Sigmoid colon (tissue), 7 donors: Measurements from ENCODE around the gene TECPR2. TPM values are rescaled to one million over a fixed set of nuclear protein-coding genes. Genes with fewer than 3 reads are reported as not detected.

Experiments
- DNase-seq: peaks from one replicate; pipeline ENCODE4 v3.0.0-alpha.2; 2019
- H3K27ac ChIP-seq, 4 donors: fragments of 200-600 bp; sonication (generic); one replicate each; pipeline ENCODE4 v1.5.1; 2016 to 2019; ENCODE audit warnings: mild to moderate bottlenecking in 1 of 4
- H3K27me3 ChIP-seq, 3 donors: fragments of 200-600 bp; sonication (generic); one replicate each; pipeline ENCODE4 v1.5.1; 2019; ENCODE audit warnings: mild to moderate bottlenecking in 1 of 3
- H3K36me3 ChIP-seq, 4 donors: fragments of 200-600 bp; sonication (generic); one replicate each; pipeline ENCODE4 v1.5.1; 2016 to 2019
- H3K4me1 ChIP-seq, 4 donors: fragments of 200-600 bp; sonication (generic); one replicate each; pipeline ENCODE4 v1.5.1; 2017 to 2019
- H3K4me3 ChIP-seq, 4 donors: fragments of 200-600 bp; sonication (generic); one replicate each; pipeline ENCODE4 v1.5.1; 2017 to 2019; ENCODE audit warnings: mild to moderate bottlenecking in 2 of 4, moderate library complexity in 1 of 4
- H3K9me3 ChIP-seq, 4 donors: fragments of 200-600 bp in 3 of 4; sonication (generic) in 3 of 4; one replicate each; pipeline versions ENCODE4 v1.5.1 to v1.6.1; 2013 to 2019
- EP300 ChIP-seq, 4 donors: sonication (generic); formaldehyde crosslinking; IDR thresholded peaks; one replicate each; pipeline ENCODE4 v1.6.1; 2017; ENCODE audit warnings: antibody characterized with exemption in 4 of 4
- POLR2A ChIP-seq, 2 donors: fragments of 450-650 bp; IDR thresholded peaks; one replicate each; pipeline ENCODE4 v1.6.1; 2016; ENCODE audit warnings: antibody characterized with exemption in 2 of 2, mild to moderate bottlenecking in 2 of 2, moderate library complexity in 2 of 2
- POLR2AphosphoS5 ChIP-seq, 4 donors: sonication (generic); formaldehyde crosslinking; IDR thresholded peaks; one replicate each; pipeline ENCODE4 v1.6.1; 2017; ENCODE audit warnings: antibody characterized with exemption in 4 of 4
- WGBS, 2 donors: extraction: QIAGEN DNeasy Blood & Tissue Kit; methylation state at CpG; one replicate each; pipeline ENCODE4 v1.1.7; 2013; 5-methylcytosine and 5-hydroxymethylcytosine counted together
- intact Hi-C: fragments of 100-400 bp; cut with DNase I; formaldehyde crosslinking; loops from one replicate; pipeline ENCODE4 v1.15.1; 2023
- polyA plus RNA-seq, 3 donors: library from polyadenylated mRNA; stranded (reverse); fragments of 200-250 nt; gene quantifications; one replicate each; pipeline ENCODE4 v1.2.3, GENCODE V29; 2013
- total RNA-seq, 4 donors: library from RNA; depleted of rRNA; stranded (reverse); fragments of >200 nt; gene quantifications; one replicate each; pipeline ENCODE4 v1.1.0, GENCODE V29; 2016
- TF ChIP-seq, protein P1 (sequence below), 4 experiments: fragments of 450-650 bp in 3 of 4; fragments of 200-600 bp in 1 of 4; IDR thresholded peaks; one replicate each; pipeline ENCODE4 v1.5.1; 2016 to 2019; ENCODE audit warnings: antibody characterized with exemption in 4 of 4, mild to moderate bottlenecking in 3 of 4, moderate library complexity in 2 of 4
- donor health status: healthy with polysubstance abuse.
- donor health status: Bipolar disorder and iron deficiency.
- donor health status: healthy.

The TECPR2 gene
- total and polyA plus RNA-seq, 7 donors, result 2.1 to 51.0 (median 15.3) TPM

DNA sequence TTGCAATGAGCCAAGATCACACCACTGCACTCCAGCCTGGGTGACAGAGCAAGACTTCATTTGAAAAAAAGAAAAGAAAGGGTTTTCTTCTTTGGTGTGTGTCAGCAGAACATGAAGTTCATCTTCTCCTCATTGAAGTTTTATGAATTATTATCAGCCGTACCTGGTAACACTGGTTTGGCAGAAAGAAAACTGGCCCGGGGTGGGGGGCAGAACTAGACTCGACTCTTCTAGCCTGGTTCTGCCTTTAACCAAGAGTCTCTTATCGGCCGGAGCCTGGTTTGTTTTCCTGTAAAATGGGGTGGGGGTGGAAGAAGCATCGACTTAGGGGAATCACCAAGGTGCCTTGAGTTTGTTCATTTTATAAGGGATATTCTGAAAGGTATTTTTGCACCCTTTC, 64.1 kb downstream of the TECPR2 start:
- Histone ChIP-seq H3K36me3 (peaks cover 0 to 38% (median 4%) of the 10 kb centered on the region in 4 donors), H3K27me3 (no peaks in the 10 kb centered on the region), H3K27ac (peak overlapping the region; percentile 5 to 58 (median 46)), H3K4me1 (no peaks in the 10 kb centered on the region), H3K4me3 (no peak overlapping the region), H3K9me3 (no peaks in the 10 kb centered on the region)
- DNase-seq, result peak; percentile 17
- intact Hi-C loops, result no loop called here
- no peak for TF ChIP-seq POLR2AphosphoS5 (IDR thresholded peaks at IDR 0.05)
- WGBS, 2 donors, result 95 to 97% methylated on average over 6 of the region's 6 CpGs

DNA sequence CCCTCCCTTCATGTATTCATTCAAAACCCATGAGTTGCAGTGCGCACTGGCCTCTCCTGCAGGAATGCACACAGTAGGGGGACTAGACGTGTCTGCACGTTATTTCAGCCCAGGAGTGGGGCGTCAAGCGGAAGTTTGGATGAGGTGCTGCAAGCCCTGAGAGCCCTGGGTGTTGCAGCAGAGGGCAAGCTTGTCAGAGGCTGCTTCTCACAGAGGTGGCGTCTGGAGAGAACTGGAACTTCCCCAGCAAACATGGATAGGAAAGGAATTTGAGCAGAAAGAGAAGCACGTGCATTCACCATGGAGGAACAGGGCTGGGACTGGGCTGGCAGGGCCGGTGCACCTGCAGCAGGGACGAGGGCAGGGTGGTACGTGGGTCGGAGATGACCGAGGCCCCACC, 64.9 kb downstream of the TECPR2 start:
- TF ChIP-seq EP300 (IDR thresholded peaks at IDR 0.05) (no peak), POLR2A (IDR thresholded peaks at IDR 0.05) (no peak)
- no peak overlapping the region for H3K27ac ChIP-seq
- H3K4me3 ChIP-seq, result no peak overlapping the region
- 96% methylated on average over 12 of the region's 12 CpGs for WGBS, 2 donors
- peaks cover 0 to 46% (median 11%) of the 10 kb centered on the region in 4 donors for H3K36me3 ChIP-seq
- no peaks in the 10 kb centered on the region for H3K9me3 ChIP-seq
- H3K4me1 ChIP-seq, result no peaks in the 10 kb centered on the region
- H3K27me3 ChIP-seq, result no peaks in the 10 kb centered on the region
- intact Hi-C loops, result no loop called here
- peak; percentile 43 for DNase-seq

DNA sequence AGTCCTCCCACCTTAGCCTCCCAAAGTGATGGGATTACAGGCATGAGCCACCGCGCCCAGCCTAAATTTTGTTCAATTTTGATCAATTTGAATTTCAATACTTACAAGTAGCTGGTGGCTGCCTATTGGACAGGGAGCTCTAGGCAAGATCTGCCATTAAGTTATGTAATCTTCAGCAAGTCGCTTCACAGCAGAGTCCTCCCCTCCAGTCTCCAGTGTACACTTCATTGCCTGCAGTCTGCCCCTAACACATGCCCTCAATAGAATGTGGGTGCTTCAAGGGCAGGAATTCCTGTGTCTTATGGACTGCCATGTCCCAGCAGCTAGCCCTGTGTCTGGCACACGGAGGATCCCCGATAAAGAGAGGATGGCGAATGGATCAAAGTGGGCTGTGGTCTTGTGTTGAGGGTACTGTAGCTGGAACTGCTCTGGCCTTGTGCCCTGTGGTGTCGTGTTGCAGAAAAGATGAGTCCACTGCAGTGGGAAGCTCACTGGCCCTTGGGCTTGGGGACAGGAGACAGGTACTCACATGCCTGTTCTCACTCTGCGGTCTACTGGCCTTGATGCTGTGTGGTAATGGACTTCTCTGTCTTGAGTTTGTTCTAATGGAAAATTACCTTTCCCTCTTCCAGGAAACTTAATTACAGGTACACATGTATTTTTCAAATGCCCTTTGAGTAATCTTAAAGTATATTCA, 67.6 kb downstream of the TECPR2 start:
- 98% methylated on average over 8 of the region's 8 CpGs for WGBS, 2 donors
- peaks cover 0 to 58% (median 16%) of the 10 kb centered on the region in 4 donors for H3K36me3 ChIP-seq
- DNase-seq, result no peak

DNA sequence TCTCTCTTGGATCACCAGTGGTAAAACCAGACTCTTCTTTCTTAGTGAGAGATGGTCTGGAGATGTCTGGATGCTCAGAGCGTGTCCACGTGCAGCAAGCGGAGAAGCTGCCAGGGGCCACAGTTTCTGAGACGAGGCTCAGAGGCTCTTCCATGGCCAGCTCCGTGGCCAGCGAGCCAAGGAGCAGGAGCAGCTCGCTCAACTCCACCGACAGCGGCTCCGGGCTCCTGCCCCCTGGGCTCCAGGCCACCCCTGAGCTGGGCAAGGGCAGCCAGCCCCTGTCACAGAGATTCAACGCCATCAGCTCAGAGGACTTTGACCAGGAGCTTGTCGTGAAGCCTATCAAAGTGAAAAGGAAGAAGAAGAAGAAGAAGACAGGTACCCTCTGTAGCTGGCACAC, 69.0 kb downstream of the TECPR2 start:
- intact Hi-C loops, result loop anchor here (10.0 kb wide), 1 partner anchor 163 kb away; the partner anchor contains the start of gene RCOR1
- no peak overlapping the region for H3K4me3 ChIP-seq
- 84 to 93% methylated on average over 12 of the region's 12 CpGs for WGBS, 2 donors
- TF ChIP-seq, protein P1, sequence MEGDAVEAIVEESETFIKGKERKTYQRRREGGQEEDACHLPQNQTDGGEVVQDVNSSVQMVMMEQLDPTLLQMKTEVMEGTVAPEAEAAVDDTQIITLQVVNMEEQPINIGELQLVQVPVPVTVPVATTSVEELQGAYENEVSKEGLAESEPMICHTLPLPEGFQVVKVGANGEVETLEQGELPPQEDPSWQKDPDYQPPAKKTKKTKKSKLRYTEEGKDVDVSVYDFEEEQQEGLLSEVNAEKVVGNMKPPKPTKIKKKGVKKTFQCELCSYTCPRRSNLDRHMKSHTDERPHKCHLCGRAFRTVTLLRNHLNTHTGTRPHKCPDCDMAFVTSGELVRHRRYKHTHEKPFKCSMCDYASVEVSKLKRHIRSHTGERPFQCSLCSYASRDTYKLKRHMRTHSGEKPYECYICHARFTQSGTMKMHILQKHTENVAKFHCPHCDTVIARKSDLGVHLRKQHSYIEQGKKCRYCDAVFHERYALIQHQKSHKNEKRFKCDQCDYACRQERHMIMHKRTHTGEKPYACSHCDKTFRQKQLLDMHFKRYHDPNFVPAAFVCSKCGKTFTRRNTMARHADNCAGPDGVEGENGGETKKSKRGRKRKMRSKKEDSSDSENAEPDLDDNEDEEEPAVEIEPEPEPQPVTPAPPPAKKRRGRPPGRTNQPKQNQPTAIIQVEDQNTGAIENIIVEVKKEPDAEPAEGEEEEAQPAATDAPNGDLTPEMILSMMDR (IDR thresholded peaks at IDR 0.05), result no peak
- TF ChIP-seq POLR2AphosphoS5 (IDR thresholded peaks at IDR 0.05), result no peak
- TF ChIP-seq POLR2A (IDR thresholded peaks at IDR 0.05), result no peak
- TF ChIP-seq EP300 (IDR thresholded peaks at IDR 0.05), result no peak
- H3K4me1 ChIP-seq, result no peaks in the 10 kb centered on the region
- no peak for DNase-seq
- peaks cover 0 to 63% (median 22%) of the 10 kb centered on the region in 4 donors for H3K36me3 ChIP-seq
- H3K27ac ChIP-seq, result no peak overlapping the region
- no peaks in the 10 kb centered on the region for H3K9me3 ChIP-seq
- H3K27me3 ChIP-seq, result no peaks in the 10 kb centered on the region

More for the DNA sequence above, 67.6 kb downstream of the TECPR2 start:
- Histone ChIP-seq H3K9me3 (no peaks in the 10 kb centered on the region), H3K27me3 (no peaks in the 10 kb centered on the region), H3K27ac (no peak overlapping the region), H3K4me3 (no peak overlapping the region), H3K4me1 (no peaks in the 10 kb centered on the region)
- no peak for TF ChIP-seq EP300 (IDR thresholded peaks at IDR 0.05)
- TF ChIP-seq POLR2A (IDR thresholded peaks at IDR 0.05), result no peak
- TF ChIP-seq, protein P1 (IDR thresholded peaks at IDR 0.05), result no peak
- no peak for TF ChIP-seq POLR2AphosphoS5 (IDR thresholded peaks at IDR 0.05)
- intact Hi-C loops, result loop anchor here (10.0 kb wide), 1 partner anchor 164 kb away; the partner anchor contains the start of gene RCOR1

DNA sequence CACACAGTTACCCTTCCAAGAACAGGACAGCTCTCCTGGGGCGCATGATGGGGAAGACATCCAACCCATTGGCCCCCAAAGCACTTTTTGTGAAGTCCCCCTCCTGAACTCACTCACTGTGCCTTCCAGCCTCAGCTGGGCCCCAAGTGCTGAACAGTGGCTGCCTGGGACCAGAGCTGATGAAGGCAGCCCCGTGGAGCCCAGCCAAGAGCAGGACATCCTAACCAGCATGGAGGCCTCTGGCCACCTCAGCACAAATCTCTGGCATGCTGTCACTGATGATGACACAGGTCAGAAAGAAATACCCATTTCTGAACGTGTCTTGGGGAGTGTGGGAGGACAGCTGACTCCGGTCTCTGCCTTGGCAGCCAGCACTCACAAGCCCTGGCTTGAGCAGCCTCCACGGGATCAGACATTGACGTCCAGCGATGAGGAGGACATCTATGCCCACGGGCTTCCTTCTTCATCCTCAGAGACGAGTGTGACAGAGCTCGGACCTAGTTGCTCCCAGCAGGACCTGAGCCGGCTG, 72.0 kb downstream of the TECPR2 start:
- TF ChIP-seq POLR2AphosphoS5 (IDR thresholded peaks at IDR 0.05), result no peak
- TF ChIP-seq, protein P1 (IDR thresholded peaks at IDR 0.05), result no peak
- TF ChIP-seq POLR2A (IDR thresholded peaks at IDR 0.05), result no peak
- TF ChIP-seq EP300 (IDR thresholded peaks at IDR 0.05), result no peak
- Histone ChIP-seq H3K27ac (no peak overlapping the region), H3K4me1 (peaks cover 0 to 16% (median 8%) of the 10 kb centered on the region in 4 donors), H3K36me3 (peaks cover 0 to 41% (median 20%) of the 10 kb centered on the region in 4 donors), H3K27me3 (no peaks in the 10 kb centered on the region), H3K9me3 (no peaks in the 10 kb centered on the region), H3K4me3 (no peak overlapping the region)
- no peak for DNase-seq
- WGBS, 2 donors, result 91 to 92% methylated on average over 11 of the region's 11 CpGs
- intact Hi-C loops, result loop anchor here (10.0 kb wide), 1 partner anchor 160 kb away; the partner anchor contains the start of gene RCOR1
